ENCODE results near the gene DAGLA. TPM values are rescaled to one million over a fixed set of nuclear protein-coding genes. Genes with fewer than 3 reads are reported as not detected.

DAGLA gene
- total RNA-seq, 4 donors from 2014 or later: 1.1 to 3.2 (median 1.8) TPM

DNA sequence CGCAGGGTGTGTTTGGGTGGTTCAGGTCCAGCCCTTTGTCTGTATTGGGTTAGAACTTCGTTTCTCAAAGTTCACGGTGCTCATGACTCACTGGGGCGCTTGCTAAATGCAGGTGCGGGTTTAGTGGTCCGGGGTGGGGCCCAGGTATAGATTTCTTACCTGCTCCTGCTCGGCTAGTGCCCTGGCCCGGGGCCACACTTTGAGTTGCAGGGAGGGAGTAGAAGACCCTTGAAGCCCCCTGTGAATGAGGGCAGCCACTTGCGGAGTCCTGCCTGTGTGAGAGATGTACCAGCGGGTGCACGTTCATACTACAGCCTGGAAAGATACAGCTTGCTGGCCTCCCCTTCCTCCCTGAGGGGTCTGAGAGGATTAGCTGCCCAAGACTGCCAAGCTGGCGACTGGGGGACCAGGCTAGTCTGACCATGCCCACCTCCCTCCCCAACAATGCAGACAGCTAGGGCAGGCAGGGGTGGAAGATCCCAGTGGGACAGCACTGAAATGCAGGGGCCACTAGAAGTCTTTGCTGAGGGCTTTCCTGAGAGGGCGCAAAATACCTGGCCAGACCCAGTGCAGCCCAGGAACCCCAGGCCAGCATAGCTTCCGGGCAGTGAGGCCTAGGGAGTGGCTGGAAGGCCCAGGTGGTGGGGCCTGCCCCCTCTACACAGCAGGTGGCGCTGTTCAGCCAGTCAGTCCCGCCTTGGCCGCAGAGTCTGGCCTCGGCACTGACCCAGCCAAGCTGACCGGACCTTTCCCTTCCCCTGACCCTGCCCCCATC is 67.2 kb downstream of the DAGLA start:
- TF ChIP-seq CTCF (IDR thresholded peaks at IDR 0.05; ENCODE audit: low read depth): no peak

GRCh38 chr11:61747967-61748285 is 67.7 kb downstream of the DAGLA start:
- no peak for TF ChIP-seq CTCF (IDR thresholded peaks at IDR 0.05; ENCODE audit: low read depth)

DNA sequence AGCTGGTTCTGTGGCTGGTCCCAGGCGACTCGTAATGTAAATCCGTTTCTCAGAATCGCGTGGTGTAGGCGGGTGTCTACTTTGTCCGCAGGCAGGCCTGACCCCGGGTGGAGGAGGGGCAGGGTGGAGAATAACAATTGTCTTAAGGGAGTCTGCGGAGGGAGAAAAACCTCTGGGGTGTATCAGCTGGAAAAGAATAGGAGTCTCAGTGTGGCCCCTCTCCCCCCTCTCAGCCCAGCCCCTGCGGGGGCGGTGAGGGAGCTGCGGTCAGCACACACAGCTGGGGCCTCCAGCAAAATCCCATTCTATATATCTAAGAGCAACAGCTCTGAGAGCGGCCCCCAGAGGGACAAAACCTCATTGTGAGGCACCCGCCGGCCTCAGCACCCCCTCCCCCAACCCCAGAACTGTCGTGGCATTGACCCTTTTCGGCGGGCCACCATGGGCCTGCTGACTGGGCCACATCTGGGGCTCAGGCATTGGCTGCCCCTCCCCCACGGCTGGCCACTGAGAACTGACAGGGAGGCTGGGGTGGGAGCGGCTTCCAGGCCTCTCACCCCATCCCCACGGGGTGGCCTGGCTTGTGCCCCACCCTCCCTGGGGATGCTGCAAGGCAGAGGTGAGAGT is 69.5 kb downstream of the DAGLA start:
- no peak for TF ChIP-seq CTCF (IDR thresholded peaks at IDR 0.05; ENCODE audit: low read depth)

DNA sequence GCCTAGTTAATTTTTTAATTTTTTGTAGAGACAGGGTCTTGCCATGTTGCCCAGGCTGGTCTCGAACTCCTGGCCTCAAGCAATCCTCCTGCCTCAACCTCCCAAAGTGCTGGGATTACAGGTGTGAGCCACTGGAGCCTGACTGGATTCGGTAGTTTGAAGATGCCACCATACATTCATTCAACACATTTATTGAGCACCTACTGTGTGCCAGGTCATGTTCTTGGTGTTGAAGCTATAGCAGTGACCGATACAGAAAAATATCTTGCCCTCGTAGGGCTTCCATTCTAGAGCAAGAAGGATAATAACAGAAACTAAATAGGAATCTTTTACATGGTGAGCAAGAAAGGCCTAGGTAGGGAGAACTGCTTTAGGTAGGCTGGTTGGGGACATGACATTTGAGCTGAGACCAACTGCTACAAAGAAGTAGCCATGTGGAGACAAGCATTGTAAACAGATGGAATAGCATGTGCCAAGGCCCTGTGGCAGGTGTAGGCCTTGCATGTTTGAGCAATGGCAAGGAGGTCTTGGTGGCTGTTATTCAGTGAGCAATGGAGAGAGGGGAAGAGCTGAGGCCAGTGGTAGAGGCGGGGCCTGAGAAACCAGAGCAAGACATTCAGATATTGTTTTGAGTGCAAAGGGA is 70.6 kb downstream of the DAGLA start:
- no peak for TF ChIP-seq CTCF (IDR thresholded peaks at IDR 0.05; ENCODE audit: low read depth)

- no peak for TF ChIP-seq CTCF (IDR thresholded peaks at IDR 0.05; ENCODE audit: low read depth)
Observed at GRCh38 chr11:61751384-61751783, 71.2 kb downstream of the DAGLA start.

- TF ChIP-seq CTCF (IDR thresholded peaks at IDR 0.05; ENCODE audit: low read depth): no peak
Observed at GRCh38 chr11:61752117-61752924, 72.1 kb downstream of the DAGLA start, which contains the start of gene MYRF. MYRF (plus strand) TSS chr11:61752636; CDS start chr11:61752745, 109 bp downstream.

Data from subcutaneous adipose tissue (tissue), 4 donors.